Thymus (tissue), 11 donors: ENCODE results near the gene MGST1. TPM values are rescaled to one million over a fixed set of nuclear protein-coding genes. Genes with fewer than 3 reads are reported as not detected.

ENCODE experiments used
- DNase-seq, 9 donors: peaks; one replicate each; pipeline ENCODE4 v3.0.0-alpha.2; 2013; ENCODE audit warnings: low spot score in 9 of 9, low read depth in 6 of 9, missing footprints in 1 of 9
- H3K27ac ChIP-seq, 2 donors: one replicate each; pipeline ENCODE4 v1.5.1; 2013; ENCODE audit warnings: control low read depth in 1 of 2, low read depth in 1 of 2, low read length in 1 of 2, mild to moderate bottlenecking in 1 of 2, moderate library complexity in 1 of 2
- H3K27me3 ChIP-seq, 2 donors: one replicate each; pipeline ENCODE4 v1.5.1; 2013; ENCODE audit warnings: low read length in 1 of 2; ENCODE audit not compliant: control insufficient read depth in 2 of 2, insufficient read depth in 1 of 2
- H3K36me3 ChIP-seq, 2 donors: one replicate each; pipeline ENCODE4 v1.5.1; 2013; ENCODE audit warnings: low read length in 1 of 2, mild to moderate bottlenecking in 1 of 2, moderate library complexity in 1 of 2; ENCODE audit not compliant: control insufficient read depth in 2 of 2, insufficient read depth in 2 of 2
- H3K4me1 ChIP-seq, 2 donors: one replicate each; pipeline ENCODE4 v1.5.1; 2013; ENCODE audit warnings: low read length in 2 of 2; ENCODE audit not compliant: control insufficient read depth in 2 of 2, insufficient read depth in 2 of 2
- H3K4me3 ChIP-seq, 2 donors: one replicate each; pipeline ENCODE4 v1.5.1; 2013; ENCODE audit warnings: low read length in 2 of 2, control low read depth in 1 of 2, mild to moderate bottlenecking in 1 of 2
- H3K9me3 ChIP-seq, 2 donors: one replicate each; pipeline ENCODE4 v1.5.1; 2013; ENCODE audit warnings: low read length in 1 of 2, mild to moderate bottlenecking in 1 of 2; ENCODE audit not compliant: control insufficient read depth in 2 of 2, insufficient read depth in 1 of 2
- WGBS: extraction: QIAGEN DNeasy Blood & Tissue Kit; methylation state at CpG from one replicate; pipeline ENCODE4 v1.1.7; 2013; 5-methylcytosine and 5-hydroxymethylcytosine counted together
- polyA plus RNA-seq: library from polyadenylated mRNA; stranded (reverse); fragments of 200-250 nt; gene quantifications from one replicate; pipeline ENCODE4 v1.2.3, GENCODE V29; 2013
- total RNA-seq: library from RNA; stranded (reverse); fragments of 120-200 nt; gene quantifications from one replicate; pipeline ENCODE4 v1.2.4, GENCODE V29; 2013
- donor health status: healthy.

MGST1 gene
- total and polyA plus RNA-seq, 2 donors = 2.1 to 76.9 TPM

DNA sequence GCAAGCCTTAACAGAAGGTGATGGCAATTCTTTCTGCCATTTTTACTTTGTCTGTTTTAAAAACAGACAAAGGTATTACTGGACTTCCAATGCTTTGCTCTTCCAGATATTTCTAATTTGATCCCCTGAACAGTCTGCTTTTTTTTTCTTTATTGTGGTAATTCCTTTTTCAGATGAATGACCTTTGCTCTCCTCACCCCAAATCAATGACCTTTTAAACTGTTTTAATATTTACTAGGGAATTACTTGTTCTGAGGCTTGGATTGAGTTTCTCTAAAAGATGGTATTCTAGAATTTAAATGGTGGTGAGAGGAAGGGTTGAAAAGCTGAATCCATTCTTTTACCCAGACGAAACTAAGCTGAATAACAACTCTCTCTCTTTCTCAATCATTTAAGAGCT lies 2.3 kb upstream of the MGST1 start:
- no peaks in the 10 kb centered on the region for H3K36me3 ChIP-seq
- no peaks in the 10 kb centered on the region for H3K9me3 ChIP-seq
- 89% methylated on average over 1 of the region's 1 CpG for WGBS
- no peak overlapping the region for H3K27ac ChIP-seq
- peaks cover 0 to 7% of the 10 kb centered on the region in 2 donors for H3K4me1 ChIP-seq
- no peak for DNase-seq
- H3K27me3 ChIP-seq = peaks cover 0 to 5% of the 10 kb centered on the region in 2 donors
- no peak overlapping the region for H3K4me3 ChIP-seq

DNA sequence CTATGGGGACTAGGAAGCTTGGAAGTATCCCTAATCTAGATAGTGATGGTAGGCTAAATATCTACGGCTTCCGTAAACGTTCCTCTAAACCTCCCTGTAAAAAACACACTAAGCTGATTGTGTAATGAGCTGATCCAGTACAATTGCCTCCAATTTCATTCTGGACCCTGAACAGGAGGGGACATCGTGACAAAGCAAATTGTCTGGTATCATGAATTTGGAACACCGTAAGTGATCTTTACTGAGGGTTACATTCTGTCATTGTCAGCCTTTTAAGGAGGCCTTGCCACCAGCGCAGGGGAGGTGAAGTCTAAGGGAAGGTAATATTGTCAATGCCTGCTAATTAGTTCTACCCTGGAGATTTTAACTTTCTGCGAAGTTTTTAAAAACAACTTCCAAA lies 487 bp upstream of the MGST1 start:
- Histone ChIP-seq H3K4me3 (peak overlapping the region in 1 of 2 donors; percentile 37), H3K36me3 (no peaks in the 10 kb centered on the region), H3K9me3 (no peaks in the 10 kb centered on the region), H3K27me3 (peaks cover 0 to 5% of the 10 kb centered on the region in 2 donors), H3K27ac (no peak overlapping the region), H3K4me1 (peaks cover 0 to 7% of the 10 kb centered on the region in 2 donors)
- 75% methylated on average over 7 of the region's 7 CpGs for WGBS
- no peak for DNase-seq

DNA sequence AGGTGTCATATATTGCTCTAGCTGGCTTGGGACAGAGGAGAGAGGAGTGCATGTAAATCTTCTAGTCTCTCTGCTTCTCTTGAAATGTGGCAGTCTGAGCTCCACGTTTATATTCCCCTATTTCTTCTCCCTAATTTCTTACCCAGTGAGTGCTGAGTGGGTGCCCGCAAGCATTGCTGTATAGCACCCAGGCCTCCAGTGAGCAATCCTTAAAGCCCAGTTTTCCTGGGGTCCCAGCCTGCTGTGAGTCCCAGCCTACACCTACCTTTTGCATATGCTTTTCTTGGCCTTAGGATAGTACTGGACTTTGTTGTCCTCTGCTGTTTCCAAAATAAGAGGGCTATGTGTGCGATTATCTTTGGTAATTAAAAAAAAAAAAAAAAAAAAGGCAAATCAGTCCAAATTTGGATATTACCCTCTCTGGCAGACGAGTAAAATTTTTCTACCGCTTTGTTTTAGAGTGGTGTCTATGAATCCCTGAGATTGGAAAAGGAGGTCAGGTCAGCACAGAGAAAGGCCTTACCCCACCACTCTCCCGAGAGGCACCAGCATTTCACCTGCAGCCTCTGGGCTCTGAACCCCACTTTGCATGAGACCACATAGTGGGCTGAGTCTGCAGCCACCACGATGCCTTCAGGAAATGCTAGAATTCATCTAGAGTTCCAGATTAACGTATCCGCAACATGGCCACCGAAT lies 1.1 kb downstream of the MGST1 start:
- peaks cover 0 to 7% of the 10 kb centered on the region in 2 donors for H3K4me1 ChIP-seq
- WGBS = 57% methylated on average over 10 of the region's 10 CpGs
- no peak overlapping the region for H3K4me3 ChIP-seq
- H3K27me3 ChIP-seq = peaks cover 0 to 5% of the 10 kb centered on the region in 2 donors
- no peaks in the 10 kb centered on the region for H3K36me3 ChIP-seq
- no peak overlapping the region for H3K27ac ChIP-seq
- no peak for DNase-seq
- H3K9me3 ChIP-seq = no peaks in the 10 kb centered on the region

DNA sequence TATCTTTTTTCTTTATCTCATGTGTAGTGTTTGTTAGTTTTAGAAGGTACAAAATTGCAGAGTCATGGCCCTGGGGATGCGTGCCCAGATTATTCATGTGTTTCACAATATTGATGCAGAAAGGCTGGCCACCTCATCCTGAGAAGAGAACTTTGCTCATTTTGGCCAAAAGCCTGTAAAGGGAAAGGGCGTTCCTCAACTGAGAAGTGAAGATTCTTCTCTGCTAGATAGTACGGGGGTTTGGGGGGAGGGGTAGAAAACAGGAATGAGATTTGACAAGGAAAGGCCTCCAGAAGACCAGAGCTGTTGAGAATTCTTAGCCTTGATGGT lies 1.7 kb downstream of the MGST1 start:
- peaks cover 0 to 7% of the 10 kb centered on the region in 2 donors for H3K4me1 ChIP-seq
- 39% methylated on average over 3 of the region's 3 CpGs for WGBS
- H3K9me3 ChIP-seq = no peaks in the 10 kb centered on the region
- H3K4me3 ChIP-seq = no peak overlapping the region
- DNase-seq = no peak
- peaks cover 0 to 5% of the 10 kb centered on the region in 2 donors for H3K27me3 ChIP-seq
- H3K36me3 ChIP-seq = no peaks in the 10 kb centered on the region
- no peak overlapping the region for H3K27ac ChIP-seq

DNA sequence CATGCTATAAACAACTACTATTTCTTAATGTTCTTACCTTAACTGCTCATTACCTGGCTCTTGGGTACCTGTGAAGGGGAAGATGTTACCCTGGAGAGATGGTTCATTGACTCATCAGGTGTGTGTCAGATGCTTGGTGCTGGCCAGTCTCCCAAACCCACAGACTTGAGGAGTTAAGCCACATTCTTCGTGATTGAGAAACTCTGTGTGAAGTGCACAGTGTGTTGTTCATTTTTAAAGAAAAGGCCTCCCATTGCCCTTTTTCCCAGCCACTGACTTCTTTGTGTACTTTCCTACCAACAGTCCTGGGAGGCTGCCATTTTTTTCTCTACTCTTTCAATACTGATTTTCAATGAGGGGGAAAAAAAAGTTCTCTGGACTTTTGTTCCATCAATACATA lies 3.2 kb downstream of the MGST1 start:
- Histone ChIP-seq H3K9me3 (no peaks in the 10 kb centered on the region), H3K4me1 (peaks cover 0 to 7% of the 10 kb centered on the region in 2 donors), H3K36me3 (no peaks in the 10 kb centered on the region), H3K27ac (no peak overlapping the region), H3K4me3 (no peak overlapping the region), H3K27me3 (peaks cover 0 to 5% of the 10 kb centered on the region in 2 donors)
- WGBS = 67% methylated on average over 1 of the region's 1 CpG
- DNase-seq = no peak

DNA sequence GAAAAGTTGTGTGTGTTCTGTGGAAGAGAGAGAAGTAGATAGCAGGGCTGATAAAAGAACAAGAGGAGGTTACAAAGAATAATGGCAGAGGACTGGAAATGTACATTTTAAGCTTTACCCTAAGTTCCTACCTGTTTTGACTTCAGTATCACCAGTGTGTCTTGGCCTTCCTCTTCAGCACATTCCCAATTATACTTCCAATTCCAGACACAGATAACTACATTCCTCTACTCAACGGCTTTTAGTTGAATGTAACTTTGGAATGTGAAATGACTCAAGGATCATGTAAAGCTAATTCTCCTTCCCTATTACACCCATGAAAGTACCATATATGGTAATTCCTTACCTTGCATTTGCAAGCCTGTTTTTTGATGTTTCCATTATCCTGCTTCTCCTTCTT lies 5.0 kb downstream of the MGST1 start:
- Histone ChIP-seq H3K36me3 (no peaks in the 10 kb centered on the region), H3K4me3 (no peak overlapping the region), H3K27ac (no peak overlapping the region), H3K4me1 (peaks cover 0 to 7% of the 10 kb centered on the region in 2 donors), H3K9me3 (no peaks in the 10 kb centered on the region), H3K27me3 (peaks cover 0 to 2% of the 10 kb centered on the region in 2 donors)
- 86% methylated on average over 1 of the region's 1 CpG for WGBS
- DNase-seq = no peak

DNA sequence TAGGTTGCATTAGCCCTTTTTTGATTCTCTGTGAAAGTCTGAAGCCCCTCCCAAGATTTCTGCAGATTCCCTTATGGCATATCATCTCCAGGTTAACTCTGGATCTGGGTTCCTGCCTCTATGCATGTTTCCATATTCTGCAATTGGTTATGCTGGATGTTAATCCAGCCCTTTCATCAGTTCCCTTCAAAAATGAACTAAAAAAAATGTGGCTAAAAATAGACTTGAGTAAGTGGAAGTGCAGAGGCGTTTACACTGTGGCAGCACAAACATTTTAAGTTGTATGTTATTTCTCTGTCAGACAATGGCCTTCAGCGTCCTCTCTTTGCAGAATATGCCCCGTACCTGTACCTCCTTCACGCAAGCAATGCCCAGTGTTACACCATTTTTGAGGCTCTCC lies 11.4 kb downstream of the MGST1 start:
- no peaks in the 10 kb centered on the region for H3K36me3 ChIP-seq
- H3K4me1 ChIP-seq = no peaks in the 10 kb centered on the region
- no peak for DNase-seq
- no peaks in the 10 kb centered on the region for H3K9me3 ChIP-seq
- WGBS = 64% methylated on average over 4 of the region's 4 CpGs
- no peak overlapping the region for H3K27ac ChIP-seq
- H3K27me3 ChIP-seq = no peaks in the 10 kb centered on the region
- no peak overlapping the region for H3K4me3 ChIP-seq

DNA sequence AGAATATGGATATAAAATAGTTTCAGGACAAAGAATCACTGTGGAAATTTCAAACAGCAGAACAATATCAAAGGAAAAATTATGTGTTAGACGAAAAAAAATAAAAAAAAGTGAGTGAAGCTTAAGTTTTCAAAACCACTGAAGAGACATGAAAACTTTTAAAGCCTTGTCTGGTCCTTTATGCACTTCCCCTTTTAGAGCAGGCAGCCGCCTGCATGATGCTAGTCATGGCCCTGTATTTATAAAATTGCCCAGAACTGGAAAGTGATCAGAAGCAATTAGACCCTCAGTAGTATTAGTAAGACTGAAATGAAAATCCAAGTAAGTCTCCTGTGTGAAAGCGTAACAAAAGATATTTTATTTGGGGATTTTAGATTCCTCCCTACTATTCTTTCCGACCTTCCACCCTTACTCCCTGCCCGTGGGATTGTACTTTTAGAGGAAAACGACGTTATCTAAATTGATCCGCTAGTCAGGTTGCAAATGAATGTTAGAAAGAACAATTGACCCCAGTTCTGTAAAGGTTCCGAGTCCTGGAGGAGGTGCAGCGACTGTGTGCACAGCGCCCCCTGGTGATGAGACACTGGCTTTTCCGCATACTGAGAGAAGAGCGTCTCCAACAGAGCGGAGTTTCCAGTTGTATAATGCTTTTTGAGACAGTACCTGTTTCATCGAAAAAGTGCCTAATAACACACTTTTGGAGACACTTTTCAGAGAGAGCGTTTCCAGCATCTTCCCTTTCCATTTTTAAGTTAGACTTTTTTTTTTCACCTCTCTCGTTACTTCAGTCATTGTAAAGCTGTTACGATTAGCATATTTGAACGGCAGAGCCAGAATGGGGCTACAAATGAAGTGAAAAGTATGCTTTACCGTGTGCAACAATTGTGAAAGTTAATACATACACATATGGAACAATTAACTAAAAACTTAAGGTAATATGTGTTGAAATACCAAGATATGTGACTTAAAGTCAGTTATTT lies 12.4 kb downstream of the MGST1 start:
- Histone ChIP-seq H3K36me3 (no peaks in the 10 kb centered on the region), H3K9me3 (no peaks in the 10 kb centered on the region), H3K27me3 (no peaks in the 10 kb centered on the region), H3K4me3 (no peak overlapping the region), H3K4me1 (no peaks in the 10 kb centered on the region), H3K27ac (no peak overlapping the region)
- WGBS = 86% methylated on average over 20 of the region's 20 CpGs
- peak in 4 of 9 donors; percentile 10 to 39 (median 29) for DNase-seq

DNA sequence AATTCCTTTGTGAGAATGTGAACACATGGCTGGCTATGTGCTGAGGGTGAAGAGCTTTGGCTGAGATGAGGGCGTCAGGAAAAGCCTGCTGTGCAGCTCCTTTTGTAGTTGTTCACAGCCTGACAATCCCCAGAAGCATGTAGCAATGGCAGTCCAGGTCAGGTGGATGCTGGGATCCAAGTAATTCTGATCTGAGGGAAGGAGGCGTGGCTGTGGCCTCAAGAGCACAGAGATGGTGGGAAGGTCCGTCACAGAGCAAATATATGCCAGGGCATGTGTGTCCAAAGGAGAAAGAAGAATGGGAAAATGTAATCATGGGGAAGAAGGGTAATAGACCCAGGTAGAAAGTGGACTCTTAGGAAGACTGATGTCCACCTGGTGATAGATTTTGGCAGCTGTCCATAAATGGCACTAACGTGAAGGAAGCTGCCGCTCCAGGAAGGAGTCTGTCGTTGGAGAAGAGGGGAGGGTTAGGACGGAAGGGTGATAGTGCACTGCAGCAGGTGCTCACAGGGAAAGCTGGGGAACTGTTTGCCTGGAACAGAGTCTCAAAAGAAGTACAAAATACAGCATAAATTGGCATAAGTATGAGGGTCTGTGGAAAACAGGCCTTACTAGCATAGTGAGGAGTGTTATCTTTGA lies 13.8 kb downstream of the MGST1 start:
- H3K4me1 ChIP-seq = no peaks in the 10 kb centered on the region
- H3K27me3 ChIP-seq = no peaks in the 10 kb centered on the region
- no peak overlapping the region for H3K27ac ChIP-seq
- H3K4me3 ChIP-seq = no peak overlapping the region
- no peaks in the 10 kb centered on the region for H3K9me3 ChIP-seq
- DNase-seq = no peak
- WGBS = 92% methylated on average over 7 of the region's 7 CpGs
- no peaks in the 10 kb centered on the region for H3K36me3 ChIP-seq
